ENCODE results near the gene RBM18. TPM values are rescaled to one million over a fixed set of nuclear protein-coding genes. Genes with fewer than 3 reads are reported as not detected.
A peak's percentile ranks its signal among the peaks of the same experiment; 100 is the strongest.

RBM18 gene
- total RNA-seq, 1 experiment from 2014 or later: 15.7 TPM

GRCh38 chr9:122222791-122223190 lies 41.8 kb downstream of the RBM18 start:
- no peak for DNase-seq (ENCODE audit: low spot score)

DNA sequence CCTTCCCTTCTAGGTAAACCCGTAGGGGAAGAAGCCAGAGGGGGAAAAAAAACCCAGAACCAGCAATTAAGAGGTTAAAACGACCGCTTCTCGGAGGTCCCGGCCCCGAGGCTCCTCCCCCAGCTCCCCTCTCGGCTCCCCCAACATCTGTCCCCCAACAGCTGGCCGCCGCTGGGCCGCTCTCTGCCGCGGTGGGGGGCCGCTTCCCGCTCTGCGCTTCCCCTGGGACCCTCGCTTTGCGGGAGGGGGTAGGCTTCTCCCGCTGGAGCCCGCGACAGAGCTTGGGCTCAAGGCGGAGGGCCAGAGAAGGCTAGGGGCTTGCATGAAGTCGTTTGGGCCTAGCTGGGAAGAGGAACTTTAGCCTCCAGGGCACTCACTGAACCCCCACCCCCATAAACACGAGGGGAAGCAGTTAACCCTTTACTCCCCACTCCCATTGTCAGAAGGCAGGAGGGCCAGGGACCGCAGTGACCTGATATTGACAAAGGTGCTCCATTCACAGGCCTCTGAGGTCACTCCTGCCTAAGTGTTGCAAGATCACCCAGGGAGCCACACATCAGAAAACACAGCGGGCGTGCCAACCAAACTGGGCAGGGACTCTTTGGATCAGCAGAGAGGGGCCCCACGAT lies 43.3 kb downstream of the RBM18 start:
- no peak for DNase-seq (ENCODE audit: low spot score)

DNA sequence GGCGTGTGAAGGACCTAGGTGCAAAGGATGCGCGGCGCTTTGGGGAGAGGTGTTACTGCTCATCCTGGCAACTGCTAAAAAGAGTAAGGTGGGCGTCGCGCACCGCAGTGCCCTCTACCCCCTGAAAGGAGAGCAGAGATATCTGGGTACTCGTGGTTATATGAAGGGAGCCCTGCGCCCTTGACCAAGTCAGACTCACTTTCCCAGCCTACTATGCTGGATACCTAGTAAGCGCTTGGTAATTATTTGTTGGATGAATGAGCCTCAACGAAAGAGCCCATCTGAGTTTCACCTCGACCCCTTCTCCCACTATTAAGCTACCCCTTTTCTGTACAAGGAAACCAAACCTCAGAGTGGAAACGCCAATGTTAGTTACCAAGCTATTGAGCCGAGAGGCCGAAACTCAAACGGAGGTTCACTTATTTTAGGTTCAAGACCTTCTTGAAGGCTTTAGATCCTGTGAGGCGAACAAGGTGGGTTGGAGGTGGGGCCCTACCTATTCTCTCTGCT lies 43.9 kb downstream of the RBM18 start:
- DNase-seq (ENCODE audit: low spot score): no peak

- DNase-seq (ENCODE audit: low spot score): no peak
Measured at GRCh38 chr9:122219856-122220672, 44.6 kb downstream of the RBM18 start.

DNA sequence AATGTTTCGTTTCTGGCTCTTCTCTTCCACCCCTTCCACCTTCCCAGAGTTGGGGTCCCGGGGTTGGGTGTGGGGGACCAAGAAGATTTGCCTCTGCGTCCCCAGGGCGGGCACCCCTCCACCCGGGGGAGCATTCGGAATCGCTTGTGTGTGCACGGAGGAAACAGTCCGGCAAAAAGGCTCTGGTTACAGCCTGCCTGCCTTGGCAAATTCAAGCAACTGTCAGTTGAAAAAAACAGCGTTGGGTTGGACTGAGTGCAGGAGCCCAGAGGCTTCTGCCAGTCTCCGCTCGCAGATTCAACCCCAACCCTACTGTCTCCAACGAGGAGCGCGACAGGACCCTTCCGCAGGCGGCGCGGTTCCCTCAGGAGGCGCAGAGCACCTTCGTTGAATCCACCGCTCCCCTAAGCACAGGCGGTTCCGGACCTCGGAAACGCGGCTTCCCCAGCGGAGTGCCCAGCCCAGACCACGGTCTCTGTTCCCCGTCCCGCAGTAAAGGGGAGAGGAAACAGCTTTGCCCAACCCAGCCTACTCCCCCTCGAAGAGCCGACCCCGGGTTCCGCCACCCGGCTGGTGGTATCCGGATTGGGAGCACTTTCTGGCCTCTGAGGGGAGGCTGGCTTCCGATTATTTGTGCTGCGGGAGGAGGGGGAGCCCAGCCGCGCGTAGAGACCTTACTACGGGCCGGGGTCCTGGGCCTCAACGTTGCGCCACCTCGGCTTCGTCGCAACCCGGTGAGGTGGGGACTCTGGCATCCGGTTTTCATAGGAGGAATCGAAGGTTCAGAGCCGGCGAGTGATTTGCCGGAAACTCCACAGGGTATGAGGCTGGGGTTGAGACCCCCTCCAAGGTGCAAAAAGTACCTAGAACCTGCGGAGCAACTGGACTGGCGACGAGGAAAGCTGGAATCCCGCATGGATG lies 45.4 kb downstream of the RBM18 start:
- no peak for DNase-seq (ENCODE audit: low spot score)

- DNase-seq (ENCODE audit: low spot score): no peak
Measured at GRCh38 chr9:122218071-122218934, 46.3 kb downstream of the RBM18 start.

- no peak for DNase-seq (ENCODE audit: low spot score)
Measured at GRCh38 chr9:122217640-122218039, 47.0 kb downstream of the RBM18 start.

GRCh38 chr9:122216798-122217418 lies 47.7 kb downstream of the RBM18 start:
- DNase-seq (ENCODE audit: low spot score): no peak

DNA sequence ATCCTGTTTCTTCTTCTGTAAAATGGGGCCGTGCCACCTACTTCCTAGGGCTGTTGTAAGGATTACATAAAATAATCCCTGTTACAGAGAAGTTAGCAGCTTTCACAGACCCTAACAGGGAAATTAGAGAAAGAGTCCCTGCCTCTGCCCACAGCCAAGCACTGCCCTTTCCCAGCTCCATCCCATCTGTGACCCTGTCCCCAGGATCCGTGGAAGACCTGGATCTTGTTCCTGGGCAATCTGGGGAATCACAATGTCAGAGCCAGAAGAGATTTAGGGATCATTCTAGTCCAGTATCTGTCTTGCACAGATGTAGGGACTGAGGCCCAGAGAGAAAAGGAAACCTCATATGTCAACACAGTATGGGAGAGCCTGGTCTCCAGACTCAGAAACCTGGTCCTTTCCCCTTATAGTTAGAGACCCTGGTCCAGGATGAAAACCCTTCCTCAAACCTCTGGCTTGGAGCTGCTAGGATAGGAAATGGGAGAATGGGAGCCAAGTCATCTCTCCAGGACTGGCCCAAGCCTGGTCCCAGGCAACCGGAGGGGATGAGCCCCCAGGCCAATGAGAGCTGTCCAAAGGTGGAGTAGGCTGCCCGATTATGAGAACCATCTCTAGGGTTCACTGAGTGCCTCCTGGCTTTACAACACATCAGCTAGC lies 48.4 kb downstream of the RBM18 start:
- DNase-seq (ENCODE audit: low spot score): no peak

GRCh38 chr9:122215663-122216062 lies 49.0 kb downstream of the RBM18 start:
- no peak for DNase-seq (ENCODE audit: low spot score)

DNA sequence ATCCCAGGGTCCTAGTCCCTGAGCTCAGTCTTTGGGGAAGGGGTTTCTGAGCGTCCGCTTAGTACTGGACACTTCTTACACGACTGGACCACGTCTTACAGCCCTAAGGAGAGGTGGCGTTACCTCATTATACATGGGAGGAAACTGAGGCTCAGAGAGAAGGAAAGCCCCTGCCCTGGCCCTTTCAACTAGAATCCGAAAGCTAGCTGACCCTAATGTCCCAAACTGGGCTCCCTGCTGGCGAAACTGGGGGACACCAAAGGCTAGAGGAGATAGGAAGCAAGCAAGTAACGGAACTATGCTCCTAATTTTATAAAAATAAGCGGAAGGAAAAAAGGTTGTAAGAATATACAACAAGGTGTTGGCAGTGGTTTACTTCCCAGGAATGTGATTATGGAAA lies 50.1 kb downstream of the RBM18 start:
- no peak for DNase-seq (ENCODE audit: low spot score)

DNA sequence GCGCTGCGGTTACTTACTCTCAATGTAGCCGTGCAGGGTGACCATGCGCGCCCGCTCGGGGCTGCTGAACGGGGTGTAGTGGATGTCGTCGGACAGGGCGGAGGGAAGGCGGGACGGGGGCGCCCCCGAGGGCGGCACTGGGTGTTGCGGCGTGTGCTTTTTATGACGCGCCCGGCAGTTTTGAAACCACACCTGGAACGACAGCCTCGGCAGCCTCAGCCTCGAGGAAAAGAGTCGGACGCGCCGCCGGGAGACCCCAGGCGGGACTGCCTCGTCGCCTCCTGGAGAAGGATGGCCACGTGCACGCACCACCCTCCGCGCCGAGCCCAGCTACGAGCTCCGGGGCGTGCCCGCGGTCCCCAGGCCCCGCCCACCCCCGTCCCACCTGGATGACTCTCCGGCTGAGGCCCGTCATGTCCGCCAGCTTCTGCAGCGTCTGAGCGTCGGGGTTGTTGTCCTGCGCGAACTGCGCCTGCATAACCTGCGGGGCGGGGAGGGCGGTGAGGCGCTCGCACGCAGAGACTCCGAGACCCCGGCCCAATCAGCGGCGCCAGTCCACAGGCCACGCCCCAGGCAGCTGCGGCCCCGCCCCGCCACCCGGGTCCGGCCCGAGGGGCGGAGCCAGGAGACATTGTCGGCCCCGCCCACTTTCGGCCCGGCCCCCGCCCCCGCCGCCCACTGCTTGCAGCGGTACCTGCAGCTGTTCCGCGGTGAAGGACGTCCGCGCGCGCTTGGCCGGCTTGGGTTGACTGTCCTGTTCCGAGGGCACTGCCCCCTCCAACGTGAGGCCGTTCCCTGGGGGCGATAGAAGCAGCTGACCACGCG lies 50.8 kb downstream of the RBM18 start:
- peak; percentile 53 for DNase-seq (ENCODE audit: low spot score)

GRCh38 chr9:122213102-122213588 lies 51.5 kb downstream of the RBM18 start:
- no peak for DNase-seq (ENCODE audit: low spot score)

GRCh38 chr9:122212473-122213004 lies 52.1 kb downstream of the RBM18 start:
- no peak for DNase-seq (ENCODE audit: low spot score)

DNA sequence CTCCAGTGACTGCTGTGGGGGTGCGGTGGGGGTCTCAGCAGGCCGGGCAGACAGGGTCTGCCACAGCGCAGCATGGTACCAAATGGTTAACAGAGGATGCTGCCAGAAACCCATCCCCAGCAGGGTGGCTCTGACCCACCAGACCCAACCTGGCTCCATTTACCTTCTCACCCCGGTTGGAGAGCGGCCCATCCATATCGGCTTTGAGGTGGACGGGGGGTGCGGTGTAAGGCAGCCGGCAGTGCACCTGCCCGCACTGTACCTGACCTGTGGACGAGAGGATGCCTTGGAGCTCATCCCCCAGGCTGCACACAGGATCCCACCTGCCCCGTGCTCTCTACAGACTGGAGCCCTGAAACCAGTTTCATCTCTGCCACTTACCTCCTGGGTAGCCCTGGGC lies 55.2 kb downstream of the RBM18 start:
- no peak for DNase-seq (ENCODE audit: low spot score)

DNA sequence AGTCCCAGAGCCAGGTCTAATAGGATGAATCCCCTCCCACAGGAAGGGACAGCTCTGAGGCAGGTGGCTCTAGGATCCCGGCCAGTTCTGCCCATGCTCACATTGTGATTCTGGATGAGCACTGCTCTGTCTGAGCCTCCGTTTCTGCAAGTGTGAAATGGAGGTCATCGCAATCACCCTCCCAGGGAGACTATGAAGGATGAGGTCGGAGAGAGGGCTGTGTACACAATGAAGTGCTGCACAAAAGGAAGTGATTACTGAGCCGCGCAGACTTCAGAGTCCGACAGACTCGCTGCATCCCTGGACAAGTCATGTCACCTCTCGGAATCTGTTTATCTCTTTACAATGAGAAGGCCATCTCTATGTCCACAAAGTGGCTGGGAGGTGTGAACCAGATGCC lies 57.5 kb downstream of the RBM18 start:
- no peak for DNase-seq (ENCODE audit: low spot score)

DNA sequence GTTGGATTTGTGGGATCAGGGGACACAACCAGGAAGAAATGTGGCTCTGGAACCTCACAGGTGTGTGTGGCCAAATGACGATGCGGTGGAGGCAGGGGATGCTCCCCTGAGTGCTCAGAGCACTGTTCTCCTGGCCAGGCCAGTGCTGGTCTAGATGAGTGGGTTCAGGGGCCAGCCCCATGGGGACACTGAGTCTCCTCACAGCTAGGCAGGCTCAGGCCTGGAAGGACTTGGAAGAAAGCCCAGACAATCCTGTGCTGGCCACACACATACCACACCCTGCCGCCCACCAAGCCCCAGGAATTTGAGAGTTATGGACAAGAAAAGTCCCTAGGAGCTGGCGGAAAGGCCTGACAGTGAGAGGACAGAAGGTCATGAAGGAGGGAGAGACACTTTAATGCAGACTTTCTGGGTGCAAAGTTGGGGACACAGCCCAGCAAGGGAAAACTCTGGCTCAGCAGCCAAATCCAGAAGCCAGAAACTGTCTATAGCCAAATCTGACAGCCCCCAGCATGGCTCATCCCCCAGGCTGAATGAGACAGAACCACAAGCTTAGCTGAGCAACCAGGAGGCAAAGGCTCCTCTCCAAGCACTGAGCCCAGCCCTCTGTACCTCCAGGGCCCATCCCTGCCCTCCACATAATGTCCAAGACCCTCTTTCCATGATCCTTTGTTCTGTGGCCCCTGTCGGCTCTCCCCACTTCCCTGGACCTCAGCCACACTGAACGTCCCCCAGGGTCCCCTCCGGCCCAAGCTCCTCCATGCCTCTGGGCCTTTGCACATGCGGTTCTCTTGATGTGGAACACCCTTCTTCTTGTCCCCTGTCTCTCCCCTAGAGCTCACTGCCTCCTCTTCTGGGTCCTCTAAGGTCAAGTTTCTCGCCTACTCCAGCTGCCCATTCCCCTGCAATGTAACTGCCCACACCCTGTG lies 58.3 kb downstream of the RBM18 start:
- DNase-seq (ENCODE audit: low spot score): peak; percentile 33

- no peak for DNase-seq (ENCODE audit: low spot score)
Measured at GRCh38 chr9:122205176-122205575, 59.5 kb downstream of the RBM18 start.

Data from H4 (cell line).